ENCODE data around the gene AMOT. TPM values are rescaled to one million over a fixed set of nuclear protein-coding genes. Genes with fewer than 3 reads are reported as not detected.

AMOT gene
- total and polyA plus RNA-seq, 10 of the 15 experiments (the other 5 are each of a cell fraction or from before 2014, with no cell fraction given): 0.92 to 14.5 (median 2.9) TPM

GRCh38 chrX:112785344-112785743 lies 55.3 kb downstream of the AMOT start (continued):
- no peak for TF ChIP-seq NFIC (IDR thresholded peaks at IDR 0.05; ENCODE audit: low read depth, low read length)
- TF ChIP-seq ELK1 (IDR thresholded peaks at IDR 0.05; ENCODE audit: low read depth, low read length): no peak

GRCh38 chrX:112784692-112785091 lies 55.9 kb downstream of the AMOT start:
- POLR2A ChIA-PET: no interaction called here
- H2AFZ ChIP-seq (ENCODE audit: control insufficient read depth, low read depth, low read length): no peak overlapping the region
- no peaks in the 10 kb centered on the region for H3K79me2 ChIP-seq (ENCODE audit: control insufficient read depth, insufficient read depth, low read length)
- no peak overlapping the region for H3K27ac ChIP-seq (ENCODE audit: control insufficient read depth, insufficient read depth)
- no peaks in the 10 kb centered on the region; a peak in 2 of 4 replicates for H3K36me3 ChIP-seq (ENCODE audit: control insufficient read depth in 2 of 2, insufficient read depth in 2 of 2, low read length in 1 of 2)
- WGBS (ENCODE audit: insufficient coverage, insufficient replicate concordance, low lambda C conversion rate, missing lambda C conversion rate): 78% methylated on average over 3 of the region's 3 CpGs
- intact Hi-C loops (cut with micrococcal nuclease; ENCODE audit: unreplicated experiment) (no loop called here), in situ Hi-C loops (cut with MboI) (no loop called here)
- BruUV-seq (replicated peaks): no TSS peak
- no peak overlapping the region for H3K4me2 ChIP-seq (ENCODE audit: control insufficient read depth, insufficient read depth)
- no peak overlapping the region for H3K4me3 ChIP-seq
- H3K4me1 ChIP-seq (ENCODE audit: control insufficient read depth, insufficient read depth, low read length): no peaks in the 10 kb centered on the region
- SMC1A ChIA-PET (ENCODE audit: uncharacterized antibody, unreplicated experiment): no interaction called here
- DNase-seq (ENCODE audit: low read depth, low spot score): no peak
- H4K20me1 ChIP-seq (ENCODE audit: control insufficient read depth, insufficient read depth): no peaks in the 10 kb centered on the region
- no peaks in the 10 kb centered on the region for H3K27me3 ChIP-seq (replicated peaks in 1 of 2; ENCODE audit: control insufficient read depth in 2 of 2, insufficient read depth in 2 of 2, low read length in 1 of 2)
- no peaks in the 10 kb centered on the region; the same call in 2 of the 3 replicates for H3K9me3 ChIP-seq (replicated peaks; ENCODE audit: control insufficient read depth, insufficient read depth, low read length)
- CTCF ChIA-PET: no interaction called here
- ATAC-seq: no peak
- no peak overlapping the region for H3K9ac ChIP-seq (ENCODE audit: control insufficient read depth, insufficient read depth, low read length)
- no peak for FAIRE-seq
- RAD21 ChIA-PET (ENCODE audit: unreplicated experiment): no interaction called here
- no peak for TF ChIP-seq PRDM15 (CRISPR knock-in tag; IDR thresholded peaks at IDR 0.05)
